CD4-positive, alpha-beta T cell treated with Interleukin-12 subunit alpha and Interleukin-12 subunit beta, for 1 hour (primary cell): Measurements from ENCODE around the gene CLCN5.

Experiments
- DNase-seq: peaks from one replicate; pipeline ENCODE4 v3.0.0-alpha.2; 2020

CLCN5 gene

GRCh38 chrX:50097071-50097470 lies 174.7 kb downstream of the CLCN5 start:
- DNase-seq: no peak

GRCh38 chrX:50098241-50098640 lies 175.8 kb downstream of the CLCN5 start:
- DNase-seq: no peak

GRCh38 chrX:50098749-50099148 lies 176.4 kb downstream of the CLCN5 start:
- no peak for DNase-seq

GRCh38 chrX:50099331-50099730 lies 176.9 kb downstream of the CLCN5 start:
- DNase-seq: no peak

GRCh38 chrX:50100188-50100587 lies 177.8 kb downstream of the CLCN5 start:
- peak; percentile 1 for DNase-seq

GRCh38 chrX:50103176-50103575 lies 180.8 kb downstream of the CLCN5 start:
- no peak for DNase-seq

- DNase-seq: no peak
Measured at GRCh38 chrX:50103866-50104566, 181.6 kb downstream of the CLCN5 start.

GRCh38 chrX:50106051-50106675 lies 183.8 kb downstream of the CLCN5 start:
- DNase-seq: no peak

GRCh38 chrX:50107470-50107869 lies 185.1 kb downstream of the CLCN5 start:
- no peak for DNase-seq

- DNase-seq: no peak
Measured at GRCh38 chrX:50108264-50108663, 185.9 kb downstream of the CLCN5 start.

- DNase-seq: no peak
Measured at GRCh38 chrX:50111742-50112141, 189.3 kb downstream of the CLCN5 start.

- DNase-seq: no peak
Measured at GRCh38 chrX:50114113-50114512, 191.7 kb downstream of the CLCN5 start.

GRCh38 chrX:50115973-50116372 lies 193.6 kb downstream of the CLCN5 start:
- no peak for DNase-seq

- no peak for DNase-seq
Measured at GRCh38 chrX:50117476-50117875, 195.1 kb downstream of the CLCN5 start.

GRCh38 chrX:50125480-50125879 lies 203.1 kb downstream of the CLCN5 start:
- no peak for DNase-seq

- DNase-seq: no peak
Measured at GRCh38 chrX:50147972-50148371, 225.6 kb downstream of the CLCN5 start.
